ENCODE measurements around the gene PCBP3.
A peak's percentile ranks its signal among the peaks of the same experiment; 100 is the strongest.

Gene PCBP3

DNA sequence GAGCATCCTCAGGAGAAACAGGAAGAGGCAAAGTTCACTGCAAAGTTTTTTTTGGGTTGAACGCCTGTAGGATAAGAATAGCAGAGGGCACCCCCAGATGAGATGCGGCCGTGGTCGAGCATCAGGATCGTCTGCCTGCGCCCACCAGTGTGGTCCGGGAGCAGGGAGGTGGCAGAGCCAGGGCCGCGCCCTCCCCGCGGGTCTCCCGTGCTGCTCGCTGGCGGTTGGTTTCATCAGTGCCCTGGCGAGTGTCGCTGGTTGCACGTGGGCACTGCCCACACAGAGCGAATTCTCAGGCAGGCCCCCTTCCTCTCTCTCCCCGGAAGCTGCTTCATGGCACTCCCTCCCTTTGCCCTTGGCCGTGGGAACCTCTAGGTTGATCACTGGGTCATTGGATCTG, 120.0 kb downstream of the PCBP3 start:
- DNase-seq = no peak

DNA sequence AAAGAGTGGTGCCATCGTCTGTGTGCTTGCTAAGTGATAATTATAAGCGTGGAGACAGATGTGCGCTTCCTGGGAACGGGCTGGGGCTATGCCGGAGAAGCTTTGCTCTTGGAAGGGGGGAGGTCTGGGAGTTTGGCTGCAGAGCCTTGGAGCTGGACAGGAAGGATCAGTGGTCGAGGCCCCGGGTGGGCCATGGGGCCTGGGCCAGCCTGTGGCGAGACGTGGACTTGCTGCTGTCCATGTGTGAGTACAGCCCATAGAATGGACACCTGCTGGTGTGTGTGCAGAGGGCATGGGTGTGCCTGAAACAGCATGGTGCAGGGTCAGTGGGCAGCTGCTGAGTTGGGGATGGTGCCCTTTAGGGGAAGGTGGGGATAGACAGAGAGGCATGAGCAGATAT, 121.3 kb downstream of the PCBP3 start:
- no peak for DNase-seq

DNA sequence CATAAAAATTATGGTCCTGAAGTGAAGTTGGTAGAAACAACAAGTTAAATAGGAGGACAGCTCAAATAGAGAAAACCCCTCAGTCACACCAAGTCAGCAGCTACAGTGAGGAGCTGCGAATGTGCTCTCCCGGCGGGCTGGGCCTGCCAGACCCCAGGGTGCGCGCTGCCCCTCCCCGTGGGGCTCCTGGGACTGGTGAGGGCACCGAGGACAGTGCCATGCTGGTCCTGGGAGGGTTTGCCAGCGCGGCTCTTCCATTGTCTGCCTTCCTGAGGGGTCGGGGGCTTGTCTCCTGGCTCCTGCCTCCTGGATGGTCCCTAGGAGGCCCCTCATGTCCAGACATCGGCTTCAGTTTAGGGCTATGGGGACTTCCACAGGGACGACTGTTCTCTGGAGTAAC, 121.8 kb downstream of the PCBP3 start:
- DNase-seq = no peak

DNA sequence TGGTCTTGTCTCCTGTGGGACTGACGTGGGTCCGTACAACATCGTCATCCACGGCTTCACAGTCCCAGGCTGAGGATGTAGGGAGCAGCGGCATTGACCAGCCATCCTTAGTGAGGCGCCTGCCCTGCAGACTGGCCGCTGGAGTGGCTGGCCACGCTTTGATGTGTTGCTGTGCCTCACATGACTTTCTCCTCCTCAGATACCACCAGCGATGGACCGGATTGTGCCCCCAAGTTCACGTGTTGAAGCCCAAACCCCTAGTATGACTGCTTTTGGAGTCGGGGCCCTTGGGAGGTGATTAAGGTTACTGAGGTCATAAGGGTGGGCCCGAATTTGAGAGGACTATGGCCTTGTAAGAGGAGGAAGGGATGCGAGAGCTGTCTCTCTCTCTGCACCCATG, 122.5 kb downstream of the PCBP3 start:
- no peak for DNase-seq

DNA sequence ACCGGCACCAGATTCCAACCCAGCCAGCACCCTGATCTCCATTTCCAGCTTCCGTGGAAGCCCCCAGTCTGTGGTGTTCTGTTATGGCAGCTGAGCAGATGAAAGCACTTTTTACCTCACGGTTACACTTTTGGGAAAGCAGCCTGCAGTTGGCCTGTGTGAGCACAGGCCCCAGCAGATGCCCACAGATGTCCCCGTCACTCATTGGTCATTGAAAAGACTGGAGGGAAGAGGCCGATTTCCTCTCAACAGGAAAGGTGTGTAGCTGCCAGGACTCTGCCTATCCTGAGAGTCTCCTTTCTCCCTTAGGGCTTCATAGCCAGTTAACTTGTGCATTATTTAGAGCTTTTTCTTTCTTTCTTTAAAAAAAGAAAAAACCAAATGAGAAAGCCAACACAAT, 123.0 kb downstream of the PCBP3 start:
- no peak for DNase-seq

DNA sequence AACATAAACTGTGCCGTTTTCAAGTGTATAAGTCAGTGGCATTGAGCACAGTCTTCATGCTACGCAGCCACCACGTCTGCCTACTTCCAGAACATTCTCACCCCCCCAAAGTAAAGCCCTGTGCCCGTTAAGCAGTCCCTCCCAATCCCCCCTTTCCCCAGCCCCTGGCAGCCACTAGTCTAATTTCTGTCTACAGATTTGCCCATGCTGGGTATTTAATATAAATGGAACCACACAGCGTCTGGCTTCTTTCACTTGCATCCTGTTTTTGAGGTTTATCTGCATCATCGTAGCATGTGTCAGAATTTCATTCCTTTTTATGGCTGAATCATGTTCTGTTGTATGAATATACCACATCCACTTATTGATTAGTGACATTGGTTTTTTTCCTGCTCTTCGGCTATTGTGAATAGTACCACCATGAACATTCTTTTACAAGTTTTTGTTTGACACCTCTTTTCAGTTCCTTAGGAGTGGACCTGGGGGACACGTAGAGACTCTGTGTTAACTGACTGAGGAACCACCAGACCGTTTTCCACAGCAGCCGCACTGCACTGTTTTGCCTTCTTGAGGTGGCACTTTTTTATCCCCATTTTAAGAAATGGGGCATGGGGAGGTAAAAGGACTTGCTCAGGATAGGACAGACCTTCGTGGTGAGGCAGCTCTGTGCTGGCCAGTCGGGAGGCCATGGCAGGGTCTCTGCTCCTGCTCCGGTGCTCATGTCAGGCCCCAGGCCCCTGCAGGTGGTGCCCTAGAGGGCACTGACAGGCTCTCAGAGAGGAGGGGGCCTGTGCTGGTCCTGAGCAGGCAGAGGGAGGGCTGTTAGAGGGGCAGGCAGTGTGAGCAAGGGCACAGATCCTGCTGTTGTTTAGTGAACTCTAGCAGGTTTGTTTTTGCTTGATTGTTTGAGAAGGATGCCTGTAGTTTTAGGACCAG, 123.8 kb downstream of the PCBP3 start:
- no peak for DNase-seq

DNA sequence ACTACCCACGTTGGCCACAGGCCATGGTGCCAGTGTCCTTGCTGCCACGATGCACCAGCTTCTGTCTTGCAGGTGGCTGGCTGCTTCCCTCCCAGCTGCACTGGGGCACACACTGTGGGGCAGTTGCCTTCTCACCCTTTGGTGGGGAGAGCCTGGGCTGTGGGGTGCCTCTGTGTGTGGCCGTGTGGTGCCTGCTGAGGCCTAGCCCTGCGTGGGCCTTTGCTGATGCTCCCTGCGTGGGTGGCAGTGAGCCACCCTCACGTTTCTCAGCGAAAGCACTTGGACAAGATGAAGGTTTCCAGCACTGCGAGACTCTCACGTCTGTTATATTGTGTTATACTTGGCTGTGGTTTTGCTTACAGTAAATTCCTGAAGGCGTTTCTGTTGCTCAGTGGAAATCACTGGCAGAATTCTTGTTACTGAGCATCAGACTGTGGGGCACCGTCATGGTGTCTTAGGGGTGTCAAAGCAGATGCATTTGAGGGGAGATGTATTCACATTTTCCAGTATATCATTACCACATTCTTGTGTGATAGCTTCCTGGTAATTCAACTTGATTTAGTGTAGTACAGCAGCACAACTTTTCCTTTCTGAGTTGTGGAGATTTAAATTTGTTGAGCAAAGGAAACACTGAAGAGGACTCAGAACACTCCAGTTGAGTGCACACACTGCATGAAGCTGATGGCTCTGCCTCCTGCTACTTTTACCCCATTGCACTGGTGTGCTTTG, 124.7 kb downstream of the PCBP3 start:
- peak; percentile 43 to 74 for DNase-seq

DNA sequence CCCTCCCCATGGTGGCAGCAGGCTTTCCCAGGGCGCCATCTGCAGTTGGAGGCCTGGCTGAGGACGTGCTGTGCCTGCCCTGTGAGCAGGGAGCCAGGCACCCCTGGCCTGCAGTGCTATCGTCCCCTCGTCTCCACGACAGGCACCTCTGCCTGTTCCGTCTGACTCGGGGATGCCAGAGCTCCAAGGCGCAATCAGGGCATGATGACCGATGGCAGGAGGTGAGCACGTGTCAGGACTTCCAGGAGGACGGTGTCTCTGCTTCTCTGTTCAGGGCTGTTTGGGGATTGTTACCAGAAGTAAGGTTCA, 125.2 kb downstream of the PCBP3 start:
- no peak for DNase-seq

DNA sequence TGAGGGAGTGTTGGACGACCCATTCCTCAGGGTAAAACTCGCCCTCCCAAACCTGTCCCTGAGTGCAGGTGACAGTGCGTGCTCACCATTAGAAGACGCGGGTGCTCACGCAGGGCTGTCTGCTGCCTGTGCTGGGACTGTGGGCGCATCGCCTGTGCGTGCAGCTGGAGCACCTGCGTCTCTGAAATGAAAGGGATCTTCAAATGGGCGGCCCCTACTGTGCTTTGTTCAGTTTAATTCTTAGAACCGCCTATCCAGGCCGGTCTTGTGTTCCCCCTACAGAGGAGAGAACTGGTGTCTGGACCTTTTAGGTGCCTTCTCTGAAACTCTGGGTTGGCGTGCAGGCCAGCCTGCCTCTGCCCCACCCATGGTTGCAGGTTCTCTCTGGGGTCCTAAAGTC, 125.8 kb downstream of the PCBP3 start:
- no peak for DNase-seq

DNA sequence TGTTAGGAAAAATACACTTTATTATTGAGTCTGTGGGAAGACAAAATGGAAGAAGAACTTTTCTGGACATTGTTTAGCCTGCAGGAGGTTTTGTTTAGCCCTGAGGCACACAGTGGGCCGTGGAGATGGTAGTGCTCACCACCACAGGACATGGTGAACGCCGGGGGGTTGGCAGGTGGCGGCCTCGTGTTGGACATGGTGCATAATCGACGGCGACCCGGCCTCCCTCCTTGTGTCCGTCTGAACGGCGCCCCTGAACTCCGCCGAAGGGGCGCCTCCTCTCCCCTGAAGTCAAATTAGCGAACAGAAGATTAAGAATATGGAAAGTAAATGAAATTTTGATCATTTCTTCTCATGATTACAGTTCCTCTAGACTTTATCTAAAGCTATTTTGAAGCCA, 126.4 kb downstream of the PCBP3 start:
- DNase-seq = no peak

DNA sequence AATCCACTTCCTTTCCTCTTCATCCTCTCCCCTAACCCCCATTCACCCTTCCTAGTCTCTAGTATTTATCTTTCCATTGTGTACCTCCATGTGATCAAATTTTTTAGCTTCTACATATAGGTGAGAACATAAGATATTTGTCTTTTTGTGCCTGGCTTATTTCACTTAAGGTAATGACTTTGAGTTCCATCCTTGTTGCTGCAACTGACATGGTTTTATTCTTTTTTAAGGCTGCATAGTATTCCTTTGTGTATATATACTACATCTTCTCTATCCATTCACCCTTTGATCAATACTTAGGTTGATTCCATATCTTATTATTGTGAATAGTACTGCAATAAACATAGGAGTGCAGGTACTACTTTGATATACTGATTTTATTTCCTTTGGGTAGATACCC, 128.7 kb downstream of the PCBP3 start:
- DNase-seq = no peak

DNA sequence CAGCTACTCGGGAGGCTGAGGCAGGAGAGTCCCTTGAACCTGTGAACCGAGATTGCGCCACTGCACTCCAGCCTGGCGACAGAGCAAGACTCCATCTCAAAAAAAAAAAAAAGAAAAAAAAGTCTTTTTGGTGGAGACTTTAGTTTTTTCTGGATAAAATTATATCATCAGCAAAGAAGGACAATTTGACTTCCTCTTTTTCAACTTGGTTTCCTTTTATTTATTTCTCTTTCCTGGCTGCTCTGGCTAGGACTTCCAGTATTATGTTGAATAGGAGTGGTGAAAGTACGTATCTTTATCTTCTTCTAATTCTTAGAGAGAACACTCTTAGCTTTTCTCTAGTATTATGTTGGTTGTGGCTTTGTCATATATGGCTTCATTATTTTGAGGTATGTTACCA, 130.8 kb downstream of the PCBP3 start:
- DNase-seq = no peak

DNA sequence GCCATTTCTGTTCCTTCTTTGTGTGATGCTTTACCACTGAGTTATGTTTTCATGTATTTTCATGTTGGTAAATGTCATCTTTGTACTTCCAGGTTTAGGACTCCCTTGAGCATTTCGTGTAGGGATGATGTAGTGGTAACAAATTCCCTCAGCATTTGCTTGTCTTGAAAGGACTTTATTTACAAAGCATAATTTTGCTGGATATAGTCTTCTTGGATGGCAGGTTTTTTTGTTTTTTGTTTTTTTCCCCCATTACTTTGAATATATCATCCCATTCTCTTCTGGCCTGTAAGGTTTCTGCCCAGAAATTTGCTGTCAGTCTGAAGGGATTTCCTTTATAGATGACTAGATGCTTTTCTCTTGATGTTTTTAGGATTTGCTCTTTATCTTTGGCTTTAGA, 133.4 kb downstream of the PCBP3 start:
- DNase-seq = no peak

DNA sequence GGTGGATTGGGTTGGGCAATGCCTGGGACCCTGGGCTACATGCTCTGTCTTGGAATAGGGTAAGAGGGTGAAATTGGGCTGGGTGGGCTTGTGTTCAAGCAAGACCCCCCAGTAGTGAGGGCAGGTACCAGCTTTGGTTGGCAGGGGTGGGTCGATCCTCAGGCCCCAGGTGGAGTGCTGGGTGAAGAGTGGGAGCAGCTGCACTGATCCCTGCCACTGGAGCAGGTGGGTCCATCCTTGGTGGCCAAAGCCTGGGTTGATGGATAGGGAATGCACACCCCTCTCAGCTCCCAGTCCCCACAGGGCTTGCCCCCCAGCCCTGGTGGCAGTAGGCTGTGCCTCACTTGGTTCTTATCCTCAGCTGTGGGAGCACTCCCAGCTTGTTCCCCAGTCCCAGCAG, 135.2 kb downstream of the PCBP3 start:
- DNase-seq = no peak

DNA sequence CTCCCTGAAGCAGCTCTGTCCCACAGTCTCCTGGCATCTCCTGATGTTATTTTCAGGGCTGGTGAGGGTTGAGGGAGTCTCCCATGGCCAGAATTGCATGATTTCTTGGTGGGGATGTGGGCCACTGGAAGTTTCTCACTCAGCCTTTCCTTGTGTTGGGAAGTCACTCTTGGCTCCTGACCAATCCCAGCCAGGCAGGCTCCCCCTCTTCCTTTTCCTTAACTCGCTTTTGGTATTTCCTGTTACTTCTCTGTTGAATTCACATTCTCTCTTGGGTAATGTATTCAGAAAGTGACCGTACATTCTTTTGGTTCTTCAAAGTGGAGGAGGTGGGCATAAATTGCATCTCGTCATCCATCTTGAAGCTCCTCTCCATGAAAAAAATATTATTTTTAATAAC, 135.7 kb downstream of the PCBP3 start:
- DNase-seq = no peak

DNA sequence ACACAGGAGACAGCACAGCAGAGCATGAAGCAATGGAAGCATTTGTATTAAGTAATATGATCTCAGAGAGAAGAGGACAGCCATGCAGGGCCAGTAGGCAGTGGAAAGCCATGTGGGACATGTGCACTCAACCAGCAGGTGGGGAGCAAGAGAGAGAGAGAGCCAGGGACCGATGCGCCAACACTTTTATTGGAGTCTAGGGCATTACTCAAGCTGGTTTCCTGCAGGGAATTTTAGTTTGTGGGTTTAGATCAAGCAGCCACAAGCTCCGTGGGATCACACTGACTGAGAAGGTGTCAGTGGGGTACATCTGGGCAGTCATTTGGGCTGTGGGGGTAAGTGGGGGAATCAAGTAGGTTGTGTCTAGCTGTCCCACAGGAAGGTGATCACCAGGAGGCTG, 137.1 kb downstream of the PCBP3 start:
- no peak for DNase-seq

DNA sequence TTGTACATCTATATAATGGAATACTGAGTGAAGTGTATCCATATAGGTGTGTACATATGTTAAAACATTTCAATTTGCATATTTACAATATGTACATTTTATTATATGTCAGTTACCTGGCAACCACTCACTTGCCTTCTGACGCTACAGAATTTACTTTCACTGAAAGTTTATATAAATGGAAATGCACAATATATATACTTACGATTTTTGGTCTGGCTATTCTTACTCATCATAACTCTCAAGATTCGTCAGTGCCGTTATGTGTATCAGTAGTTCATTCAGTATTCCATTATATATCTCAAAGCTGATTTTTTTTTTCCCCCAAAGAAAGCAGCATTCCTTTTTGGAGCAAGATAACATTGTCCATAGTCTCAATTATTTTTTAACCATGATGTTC, 138.2 kb downstream of the PCBP3 start:
- no peak for DNase-seq

DNA sequence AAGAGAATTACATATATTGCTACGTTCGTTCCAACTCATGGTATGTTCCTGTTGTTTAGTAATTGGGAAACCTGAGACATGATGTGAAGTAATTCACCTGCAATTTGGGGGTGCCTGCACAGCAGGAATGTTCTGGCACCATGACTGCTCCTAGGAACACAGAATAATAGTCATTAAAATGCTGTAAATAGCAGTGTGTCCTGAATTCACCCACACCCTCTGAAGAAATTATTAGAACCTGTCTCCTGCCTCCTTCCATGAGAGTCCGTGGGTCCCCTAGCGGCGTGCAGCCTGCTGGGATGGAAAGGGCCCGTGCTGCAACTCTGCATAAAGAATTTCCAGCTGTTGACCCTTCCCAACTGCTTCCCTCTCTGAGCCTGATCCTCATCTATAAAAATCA, 143.1 kb downstream of the PCBP3 start:
- DNase-seq = no peak

DNA sequence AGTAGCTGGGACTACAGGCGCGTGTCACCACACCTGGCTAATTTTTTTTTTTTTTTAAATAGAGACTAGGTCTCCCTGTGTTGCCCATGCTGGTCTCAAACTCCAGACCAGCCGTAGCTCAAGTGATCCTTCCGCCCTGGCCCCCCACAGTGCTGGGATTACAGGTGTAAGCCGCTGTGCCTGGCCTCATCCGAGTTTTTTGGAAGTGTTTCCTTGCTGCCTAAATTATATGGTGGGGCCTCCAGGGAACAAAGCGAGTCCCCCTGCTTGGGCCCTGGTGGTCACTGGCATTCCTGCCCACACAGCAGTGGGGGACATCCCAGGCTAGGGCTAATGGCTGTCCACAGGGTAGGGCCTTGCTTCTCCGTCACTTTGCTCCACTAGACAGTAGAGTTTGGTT, 143.8 kb downstream of the PCBP3 start:
- DNase-seq = no peak

DNA sequence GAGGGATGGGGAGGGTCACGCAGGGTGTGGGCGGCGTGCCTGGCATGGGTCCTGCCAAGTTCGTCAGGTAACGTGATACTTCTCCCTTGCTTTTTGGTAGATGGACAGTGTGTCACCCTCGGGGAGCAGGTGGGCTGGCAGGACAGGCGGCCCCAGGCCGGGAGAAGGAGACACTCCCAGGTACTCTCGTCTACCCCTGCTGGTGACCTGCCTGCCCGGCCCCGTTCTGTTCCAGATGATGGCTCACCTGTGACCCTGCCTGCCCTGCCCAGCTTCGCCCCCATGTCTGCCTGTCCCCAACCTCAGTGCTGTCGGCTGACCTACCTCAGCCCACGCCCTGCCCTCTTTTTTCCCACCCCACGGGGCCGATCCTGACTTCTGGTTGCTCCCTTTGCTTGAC, 144.7 kb downstream of the PCBP3 start:
- no peak for DNase-seq

DNA sequence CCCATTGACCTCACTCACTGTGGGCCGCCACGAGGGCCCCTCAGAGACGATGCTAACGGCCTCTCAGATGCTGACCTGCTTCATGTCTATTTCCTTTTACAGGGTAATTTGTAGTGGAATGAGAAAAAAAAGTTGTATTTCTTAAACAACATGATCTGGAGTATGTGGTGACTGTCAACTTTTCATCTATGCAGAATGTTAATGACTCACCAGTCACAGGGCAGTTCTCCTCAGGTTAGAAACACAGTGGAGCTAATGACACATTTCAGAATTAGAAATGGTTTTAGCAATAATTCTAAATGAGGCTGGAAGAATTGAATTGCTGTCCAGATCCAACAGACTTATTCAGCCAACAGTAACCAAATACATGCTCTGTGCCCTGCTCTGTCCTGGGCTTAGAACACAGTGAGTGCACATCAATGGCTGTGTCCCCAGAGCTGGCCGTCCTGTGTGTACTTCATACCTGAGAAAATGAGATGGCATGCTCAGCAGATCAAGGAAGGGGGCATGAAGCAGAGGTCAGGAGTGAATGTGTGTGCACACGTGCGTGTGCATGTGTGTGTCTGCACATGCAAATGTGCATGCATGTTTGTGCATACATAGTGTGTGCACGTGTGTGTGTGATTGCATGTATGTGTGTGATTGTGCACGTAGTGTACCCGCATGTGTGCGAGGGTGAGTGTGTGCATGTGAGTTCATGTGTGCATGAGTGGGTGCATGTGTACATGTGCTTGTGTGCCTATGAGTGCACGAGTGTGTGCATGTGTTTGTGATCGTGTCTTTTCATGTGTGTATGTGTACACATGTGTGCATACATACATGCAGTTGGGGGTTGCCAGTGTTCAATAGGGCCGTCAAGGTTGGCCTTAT, 145.3 kb downstream of the PCBP3 start:
- no peak for DNase-seq

DNA sequence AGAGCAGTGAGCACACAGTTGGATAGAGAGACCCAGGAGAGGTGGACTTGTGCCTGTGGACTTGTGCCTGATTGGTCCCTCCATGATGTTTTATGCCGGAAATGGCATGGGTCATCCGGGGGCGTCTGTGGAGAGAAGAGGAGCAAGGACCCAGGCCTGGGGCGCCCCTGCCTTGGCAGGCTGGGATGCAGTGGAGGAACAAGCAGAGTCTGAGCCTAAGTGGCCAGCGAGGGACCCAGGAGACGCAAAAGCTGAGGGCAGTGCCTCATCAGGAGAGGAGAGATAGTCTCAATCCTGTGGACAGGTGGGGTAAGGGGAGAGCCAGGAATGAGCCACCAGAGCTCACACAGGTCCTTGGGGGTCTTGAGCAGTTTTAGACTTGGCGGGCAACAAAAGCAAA, 146.9 kb downstream of the PCBP3 start:
- no peak for DNase-seq

DNA sequence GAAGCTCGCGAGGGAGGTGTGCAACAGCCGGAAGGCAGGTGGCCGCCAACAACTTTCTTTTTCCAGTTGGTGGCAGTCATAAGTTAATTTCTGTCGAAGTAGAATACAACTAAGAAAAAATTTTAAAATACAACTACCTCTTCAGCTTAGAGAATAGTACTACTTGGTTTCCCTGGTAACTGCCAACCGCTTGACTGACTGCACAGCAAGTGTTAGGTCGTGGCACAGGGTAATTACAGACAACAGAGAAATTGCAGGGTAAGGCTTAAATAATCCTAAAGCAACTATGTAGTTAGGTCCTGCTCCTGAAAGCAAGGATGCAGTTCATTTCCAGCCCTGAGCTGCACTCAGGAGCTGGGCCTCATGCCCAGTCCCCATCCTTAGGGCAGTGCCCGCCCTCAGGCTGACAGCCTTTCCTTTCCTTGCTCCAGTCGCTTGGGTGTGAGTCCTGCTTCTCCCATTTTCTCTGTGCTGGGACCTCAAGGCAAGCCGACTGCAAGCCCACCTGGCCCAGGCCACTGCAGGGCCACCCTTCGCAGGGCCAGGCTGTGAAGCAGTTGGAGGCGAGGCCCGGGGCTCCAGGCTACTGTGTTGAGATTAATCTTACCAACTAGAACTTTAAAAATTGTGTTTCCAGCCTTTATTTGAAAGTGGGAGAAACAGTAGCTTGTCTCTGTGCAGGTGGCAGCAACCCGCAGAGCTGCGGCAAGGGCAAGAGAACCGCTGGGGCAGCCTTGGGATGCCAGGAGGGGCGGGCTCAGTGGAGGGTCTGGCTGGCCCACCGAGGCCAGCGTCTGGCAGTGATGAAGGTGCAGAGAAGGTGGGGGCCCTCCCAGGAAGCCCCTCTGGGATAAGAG, 148.3 kb downstream of the PCBP3 start:
- DNase-seq = no peak
